Measurements from ENCODE around the gene TM7SF3. TPM values are rescaled to one million over a fixed set of nuclear protein-coding genes. Genes with fewer than 3 reads are reported as not detected.

The TM7SF3 gene
- total RNA-seq, 1 donor from 2014 or later = 30.3 TPM

DNA sequence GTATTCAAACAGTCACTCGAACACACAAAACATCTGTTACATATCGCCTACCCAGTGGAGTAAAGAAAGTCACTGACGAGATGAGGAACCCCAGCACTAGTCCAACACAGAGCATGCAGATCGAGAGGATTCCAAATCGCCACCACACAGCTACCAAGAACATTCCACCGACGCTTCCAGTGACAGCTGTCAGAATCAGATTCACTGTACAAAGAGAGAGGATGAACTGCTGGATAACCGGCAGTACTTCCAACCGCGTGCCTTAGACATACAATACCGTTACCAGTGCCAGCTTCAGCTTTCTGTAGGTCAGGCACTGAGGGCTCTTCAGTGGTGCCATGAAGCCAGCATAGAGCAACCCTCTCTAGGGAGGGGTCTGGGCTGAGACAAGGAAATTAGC lies 34.5 kb downstream of the TM7SF3 start:
- TF ChIP-seq, protein P1, sequence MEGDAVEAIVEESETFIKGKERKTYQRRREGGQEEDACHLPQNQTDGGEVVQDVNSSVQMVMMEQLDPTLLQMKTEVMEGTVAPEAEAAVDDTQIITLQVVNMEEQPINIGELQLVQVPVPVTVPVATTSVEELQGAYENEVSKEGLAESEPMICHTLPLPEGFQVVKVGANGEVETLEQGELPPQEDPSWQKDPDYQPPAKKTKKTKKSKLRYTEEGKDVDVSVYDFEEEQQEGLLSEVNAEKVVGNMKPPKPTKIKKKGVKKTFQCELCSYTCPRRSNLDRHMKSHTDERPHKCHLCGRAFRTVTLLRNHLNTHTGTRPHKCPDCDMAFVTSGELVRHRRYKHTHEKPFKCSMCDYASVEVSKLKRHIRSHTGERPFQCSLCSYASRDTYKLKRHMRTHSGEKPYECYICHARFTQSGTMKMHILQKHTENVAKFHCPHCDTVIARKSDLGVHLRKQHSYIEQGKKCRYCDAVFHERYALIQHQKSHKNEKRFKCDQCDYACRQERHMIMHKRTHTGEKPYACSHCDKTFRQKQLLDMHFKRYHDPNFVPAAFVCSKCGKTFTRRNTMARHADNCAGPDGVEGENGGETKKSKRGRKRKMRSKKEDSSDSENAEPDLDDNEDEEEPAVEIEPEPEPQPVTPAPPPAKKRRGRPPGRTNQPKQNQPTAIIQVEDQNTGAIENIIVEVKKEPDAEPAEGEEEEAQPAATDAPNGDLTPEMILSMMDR (IDR thresholded peaks at IDR 0.05; ENCODE audit: partially characterized antibody, unreplicated experiment) = no peak
- Mint-ChIP-seq H3K4me1 (ENCODE audit: low read depth, unreplicated experiment) (peaks cover 6% of the 10 kb centered on the region), H3K4me3 (ENCODE audit: unreplicated experiment) (peak overlapping the region; percentile 4), H3K9me3 (ENCODE audit: unreplicated experiment) (no peaks in the 10 kb centered on the region), H3K27ac (ENCODE audit: unreplicated experiment) (peak overlapping the region; percentile 75), H3K36me3 (ENCODE audit: unreplicated experiment) (no peaks in the 10 kb centered on the region), H3K27me3 (ENCODE audit: unreplicated experiment) (no peaks in the 10 kb centered on the region)
- DNase-seq = no peak

DNA sequence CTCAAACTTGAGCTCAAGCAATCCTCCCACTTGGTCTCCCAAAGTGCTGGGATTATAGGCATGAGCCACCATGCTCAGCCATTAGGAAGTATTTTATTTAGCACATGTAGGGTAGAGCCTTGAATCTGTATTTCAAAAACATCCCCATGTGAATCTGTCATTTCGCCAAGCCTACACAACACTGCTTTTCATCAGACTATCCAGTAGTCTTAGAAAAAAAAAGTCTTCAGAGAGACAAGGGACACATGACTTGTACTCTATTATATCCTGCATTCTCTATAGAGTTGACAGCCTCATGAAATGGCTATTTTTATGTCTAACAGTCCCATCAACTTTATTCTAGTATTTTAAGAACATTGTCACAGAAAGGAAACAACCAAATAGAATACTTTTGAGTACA lies 35.4 kb downstream of the TM7SF3 start:
- TF ChIP-seq, protein P1 (IDR thresholded peaks at IDR 0.05; ENCODE audit: partially characterized antibody, unreplicated experiment) = no peak
- no peaks in the 10 kb centered on the region for H3K36me3 Mint-ChIP-seq (ENCODE audit: unreplicated experiment)
- no peaks in the 10 kb centered on the region for H3K27me3 Mint-ChIP-seq (ENCODE audit: unreplicated experiment)
- H3K4me3 Mint-ChIP-seq (ENCODE audit: unreplicated experiment) = no peak overlapping the region
- H3K4me1 Mint-ChIP-seq (ENCODE audit: low read depth, unreplicated experiment) = peaks cover 6% of the 10 kb centered on the region
- no peaks in the 10 kb centered on the region for H3K9me3 Mint-ChIP-seq (ENCODE audit: unreplicated experiment)
- no peak for DNase-seq
- no peak overlapping the region for H3K27ac Mint-ChIP-seq (ENCODE audit: unreplicated experiment)

DNA sequence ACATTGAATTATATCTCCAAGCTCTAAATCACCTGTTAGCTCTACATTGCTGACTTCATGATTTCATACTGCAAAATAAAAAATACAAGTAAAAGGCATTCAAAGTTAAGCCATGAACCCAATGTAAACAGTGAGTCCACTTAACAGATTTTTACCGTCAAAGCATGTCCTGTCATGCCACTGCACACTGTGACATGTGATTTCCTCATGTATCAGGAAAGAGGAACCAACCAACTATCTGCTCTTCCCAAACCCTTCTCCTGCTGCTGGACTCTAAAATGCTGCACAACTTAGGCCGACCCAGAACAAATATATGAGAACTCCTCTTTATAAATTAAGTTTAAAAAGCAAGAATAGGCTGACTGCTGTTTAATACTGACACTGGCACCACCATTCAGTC lies 37.5 kb downstream of the TM7SF3 start:
- no peak overlapping the region for H3K27ac Mint-ChIP-seq (ENCODE audit: unreplicated experiment)
- no peaks in the 10 kb centered on the region for H3K9me3 Mint-ChIP-seq (ENCODE audit: unreplicated experiment)

DNA sequence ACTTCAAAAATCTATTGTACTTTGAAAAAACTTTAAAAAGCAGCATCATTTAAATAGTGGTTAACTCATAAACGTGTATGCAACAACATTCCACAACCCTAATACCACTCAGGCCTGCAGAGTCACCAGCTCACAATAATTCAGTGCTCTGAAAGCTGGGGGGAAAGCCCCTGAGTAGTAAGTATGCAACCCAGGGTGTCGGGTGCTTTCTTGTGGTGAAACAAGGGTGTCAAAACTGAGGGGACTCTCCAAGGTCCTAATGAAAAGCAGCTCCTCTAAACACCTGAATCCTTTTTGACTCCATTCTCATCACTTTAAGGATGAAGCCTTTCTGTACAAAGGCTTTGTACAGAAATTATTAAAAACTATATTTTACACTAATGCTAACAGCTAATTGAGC lies 42.2 kb downstream of the TM7SF3 start:
- Mint-ChIP-seq H3K9me3 (ENCODE audit: unreplicated experiment) (no peaks in the 10 kb centered on the region), H3K4me1 (ENCODE audit: low read depth, unreplicated experiment) (no peaks in the 10 kb centered on the region), H3K27ac (ENCODE audit: unreplicated experiment) (no peak overlapping the region), H3K27me3 (ENCODE audit: unreplicated experiment) (no peaks in the 10 kb centered on the region), H3K4me3 (ENCODE audit: unreplicated experiment) (no peak overlapping the region), H3K36me3 (ENCODE audit: unreplicated experiment) (no peaks in the 10 kb centered on the region)
- DNase-seq = no peak
- TF ChIP-seq, protein P1 (IDR thresholded peaks at IDR 0.05; ENCODE audit: partially characterized antibody, unreplicated experiment) = no peak

More for the DNA sequence above, 37.5 kb downstream of the TM7SF3 start:
- peaks cover 6% of the 10 kb centered on the region for H3K4me1 Mint-ChIP-seq (ENCODE audit: low read depth, unreplicated experiment)
- no peaks in the 10 kb centered on the region for H3K36me3 Mint-ChIP-seq (ENCODE audit: unreplicated experiment)
- no peak for DNase-seq
- no peak overlapping the region for H3K4me3 Mint-ChIP-seq (ENCODE audit: unreplicated experiment)
- H3K27me3 Mint-ChIP-seq (ENCODE audit: unreplicated experiment) = no peaks in the 10 kb centered on the region
- TF ChIP-seq, protein P1 (IDR thresholded peaks at IDR 0.05; ENCODE audit: partially characterized antibody, unreplicated experiment) = no peak

DNA sequence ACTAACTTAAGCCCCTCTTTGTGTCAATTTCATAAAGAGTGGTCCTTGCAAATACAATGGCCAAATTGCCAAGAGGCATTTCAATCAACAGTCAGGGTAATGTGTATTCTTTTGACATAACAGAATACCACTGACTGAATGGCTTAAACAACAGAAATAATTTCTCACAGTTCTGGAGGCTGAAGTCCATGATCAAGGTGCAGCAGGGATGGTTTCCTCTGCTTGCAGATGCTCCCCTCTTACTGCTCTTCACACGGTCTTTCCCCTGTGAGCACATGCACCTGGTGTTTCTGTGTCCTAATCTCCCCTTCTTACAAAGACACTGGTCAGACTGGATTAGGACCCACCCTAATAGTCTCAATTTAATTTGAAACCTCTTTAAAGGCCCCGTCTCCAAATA lies 44.0 kb downstream of the TM7SF3 start:
- no peak overlapping the region for H3K4me3 Mint-ChIP-seq (ENCODE audit: unreplicated experiment)
- H3K36me3 Mint-ChIP-seq (ENCODE audit: unreplicated experiment) = no peaks in the 10 kb centered on the region
- no peaks in the 10 kb centered on the region for H3K9me3 Mint-ChIP-seq (ENCODE audit: unreplicated experiment)
- TF ChIP-seq, protein P1 (IDR thresholded peaks at IDR 0.05; ENCODE audit: partially characterized antibody, unreplicated experiment) = no peak
- no peak overlapping the region for H3K27ac Mint-ChIP-seq (ENCODE audit: unreplicated experiment)
- no peaks in the 10 kb centered on the region for H3K4me1 Mint-ChIP-seq (ENCODE audit: low read depth, unreplicated experiment)
- DNase-seq = no peak
- no peaks in the 10 kb centered on the region for H3K27me3 Mint-ChIP-seq (ENCODE audit: unreplicated experiment)

Measured in glutamatergic neuron (in vitro differentiated cells).